PC-3 (cell line): ENCODE data around the gene KCTD20. TPM values are rescaled to one million over a fixed set of nuclear protein-coding genes. Genes with fewer than 3 reads are reported as not detected.

Experiments used
- ATAC-seq: fragments of 200-7000 bp; cut with Tn5 transposase; 2 replicates; pipeline ENCODE4 v1.9.1; 2020; ENCODE audit warnings: mild to moderate bottlenecking, moderate library complexity
- BruUV-seq: library from RNA; stranded (reverse); fragments of 400-500 nt; replicated peaks from 2 replicates; lab custom pipeline; 2021; lab: Mats Ljungman, UMichigan
- CTCF ChIA-PET: fragments of 300-600 bp; sonication (Branson Sonifier 250); formaldehyde crosslinking; loops from one replicate; lab custom pipeline; 2022; ENCODE audit warnings: antibody characterized with exemption; lab: Charles Lee
- POLR2A ChIA-PET: fragments of 300-600 bp; sonication (Branson Sonifier 250); formaldehyde crosslinking; loops from one replicate; lab custom pipeline; 2022; ENCODE audit warnings: antibody characterized with exemption; ENCODE audit not compliant: unreplicated experiment; lab: Charles Lee
- DNase-seq: peaks from one replicate; pipeline ENCODE4 v3.0.0-alpha.2; 2015
- H2AFZ ChIP-seq: fragments of 300-600 bp; sonication (generic); 2 replicates; pipeline ENCODE4 v1.6.0; 2016; ENCODE audit warnings: antibody characterized with exemption, low read length
- H3F3A ChIP-seq: fragments of 300-600 bp; sonication (generic); one replicate; pipeline ENCODE4 v1.6.0; 2017; ENCODE audit warnings: antibody characterized with exemption, low read length, control low read depth, mild to moderate bottlenecking; ENCODE audit not compliant: unreplicated experiment
- H3K27ac ChIP-seq: fragments of 300-600 bp; sonication (generic); 2 replicates; pipeline ENCODE4 v1.5.1; 2016; ENCODE audit warnings: mild to moderate bottlenecking, low read length
- H3K27me3 ChIP-seq: fragments of 300-600 bp; sonication (generic); 2 replicates; pipeline ENCODE4 v1.6.1; 2016; ENCODE audit warnings: low read length, mixed read lengths
- H3K36me3 ChIP-seq: fragments of 300-600 bp; sonication (generic); 2 replicates; pipeline ENCODE4 v1.6.1; 2016; ENCODE audit warnings: low read depth, mixed run types, low read length, mixed read lengths
- H3K4me1 ChIP-seq: fragments of 300-600 bp; sonication (generic); 2 replicates; pipeline ENCODE4 v1.5.1; 2016; ENCODE audit warnings: low read length; ENCODE audit not compliant: insufficient read depth
- H3K4me2 ChIP-seq: fragments of 300-600 bp; sonication (generic); 2 replicates; pipeline ENCODE4 v1.6.0; 2016; ENCODE audit warnings: low read length
- H3K4me3 ChIP-seq: fragments of 300-600 bp; sonication (generic); 2 replicates; pipeline ENCODE4 v1.5.1; 2016; ENCODE audit warnings: mild to moderate bottlenecking, low read length, mixed read lengths
- H3K79me2 ChIP-seq: fragments of 300-600 bp; sonication (generic); 2 replicates; pipeline ENCODE4 v1.6.1; 2017; ENCODE audit warnings: low read length, mixed read lengths
- H3K9ac ChIP-seq: fragments of 300-600 bp; sonication (generic); 2 replicates; pipeline ENCODE4 v1.6.0; 2016; ENCODE audit warnings: mild to moderate bottlenecking, low read length
- H3K9me2 ChIP-seq: fragments of 300-600 bp; sonication (generic); replicated peaks from 2 replicates; pipeline ENCODE4 v1.6.1; 2016; ENCODE audit warnings: mixed run types, low read length, mixed read lengths
- H3K9me3 ChIP-seq: fragments of 300-600 bp; sonication (generic); 2 replicates; pipeline ENCODE4 v1.6.1; 2016; ENCODE audit warnings: low read length, mixed read lengths
- H4K20me1 ChIP-seq: fragments of 300-600 bp; sonication (generic); 2 replicates; pipeline ENCODE4 v1.6.1; 2016; ENCODE audit warnings: low read length, mixed read lengths
- CTCF ChIP-seq: fragments of 300-600 bp; sonication (generic); conservative IDR thresholded peaks from 2 replicates; pipeline ENCODE4 v1.5.1; 2017; ENCODE audit warnings: antibody characterized with exemption, low read depth, mild to moderate bottlenecking, low read length
- EZH2 ChIP-seq: fragments of 300-600 bp; sonication (generic); IDR thresholded peaks from one replicate; pipeline ENCODE4 v1.6.1; 2017; ENCODE audit warnings: antibody characterized with exemption, mild to moderate bottlenecking, low read length; ENCODE audit not compliant: unreplicated experiment
- EZH2phosphoT487 ChIP-seq: fragments of 300-600 bp; sonication (generic); IDR thresholded peaks from 2 replicates; pipeline ENCODE4 v1.6.1; 2018; ENCODE audit warnings: mild to moderate bottlenecking, antibody characterized with exemption, low read length, borderline replicate concordance
- intact Hi-C: fragments of 100-400 bp; cut with micrococcal nuclease; formaldehyde crosslinking; loops from 2 replicates; pipeline ENCODE4 v1.9.0; 2023
- total RNA-seq: library from RNA; depleted of rRNA; stranded (reverse); fragments of >200 nt; gene quantifications from 2 replicates; pipeline ENCODE4 v1.2.3, GENCODE V29; 2014

Gene KCTD20
- total RNA-seq, 1 experiment from 2014 or later: 26.5 TPM

GRCh38 chr6:36525346-36525745, 82.5 kb downstream of the KCTD20 start:
- BruUV-seq: no TSS peak
- H4K20me1 ChIP-seq: no peaks in the 10 kb centered on the region
- POLR2A ChIA-PET: interaction anchor here (0.8 kb wide), 1 partner anchor 82 kb away, joined by 4 read pairs; no protein-coding TSS in a partner anchor
- H3K27me3 ChIP-seq: no peaks in the 10 kb centered on the region
- no peak overlapping the region for H3K9ac ChIP-seq
- DNase-seq (no peak), ATAC-seq (no peak)
- H3F3A ChIP-seq: no peaks in the 10 kb centered on the region
- H3K4me2 ChIP-seq: no peak overlapping the region
- no peak overlapping the region for H3K4me3 ChIP-seq
- peaks cover 36% of the 10 kb centered on the region for H3K36me3 ChIP-seq
- H3K9me2 ChIP-seq: no peaks in the 10 kb centered on the region
- intact Hi-C loops: no loop called here
- H3K27ac ChIP-seq: no peak overlapping the region
- no peaks in the 10 kb centered on the region for H3K9me3 ChIP-seq
- no peak for TF ChIP-seq EZH2
- no peak for TF ChIP-seq CTCF
- TF ChIP-seq EZH2phosphoT487: no peak
- H2AFZ ChIP-seq: no peak overlapping the region
- CTCF ChIA-PET: no interaction called here
- no peaks in the 10 kb centered on the region for H3K79me2 ChIP-seq
- H3K4me1 ChIP-seq: no peaks in the 10 kb centered on the region

- TF ChIP-seq EZH2phosphoT487: no peak
- no peak for TF ChIP-seq EZH2
- no peak for TF ChIP-seq CTCF
- Histone ChIP-seq H3K36me3 (peaks cover 28% of the 10 kb centered on the region), H3K9me2 (no peaks in the 10 kb centered on the region), H3K4me2 (no peak overlapping the region), H3F3A (no peaks in the 10 kb centered on the region), H3K4me1 (no peaks in the 10 kb centered on the region), H3K79me2 (no peaks in the 10 kb centered on the region), H3K9ac (no peak overlapping the region), H4K20me1 (no peaks in the 10 kb centered on the region), H3K9me3 (no peaks in the 10 kb centered on the region), H3K27me3 (no peaks in the 10 kb centered on the region), H3K4me3 (no peak overlapping the region), H3K27ac (no peak overlapping the region), H2AFZ (no peak overlapping the region)
- ATAC-seq (no peak), DNase-seq (no peak)
- ChIA-PET CTCF (no interaction called here), POLR2A (interaction anchor here (0.5 to 0.8 kb wide), 2 partner anchors 10 to 82 kb away, joined by 4 read pairs; no protein-coding TSS in a partner anchor)
- no TSS peak for BruUV-seq
- intact Hi-C loops: no loop called here
These were observed 83.3 kb downstream of the KCTD20 start for GRCh38 chr6:36526066-36526465.

DNA sequence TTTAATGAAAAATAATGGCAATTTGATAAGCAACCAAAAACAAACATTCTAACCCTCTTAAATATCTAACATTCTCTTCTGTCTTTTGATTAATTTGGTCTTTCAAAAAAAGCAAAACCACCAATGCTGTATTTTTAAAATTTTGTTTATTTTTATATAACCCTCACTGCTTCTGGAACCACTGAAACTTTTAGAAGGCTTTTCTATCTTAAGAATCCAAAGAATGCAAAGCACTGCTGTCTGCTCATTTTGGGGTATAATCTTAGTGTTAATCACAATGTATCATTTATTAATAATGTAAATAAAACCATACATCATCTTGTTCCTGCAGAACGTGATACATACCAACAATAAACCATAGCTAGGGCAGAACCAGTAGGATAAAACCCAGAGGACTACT, 90.5 kb downstream of the KCTD20 start:
- H3K27me3 ChIP-seq: no peaks in the 10 kb centered on the region
- ChIA-PET CTCF (interaction anchor here (0.6 kb wide), 1 partner anchor 78 kb away, joined by 4 read pairs; no protein-coding TSS in a partner anchor), POLR2A (no interaction called here)
- no peaks in the 10 kb centered on the region for H4K20me1 ChIP-seq
- intact Hi-C loops: no loop called here
- peaks cover 32% of the 10 kb centered on the region for H3K79me2 ChIP-seq
- no peaks in the 10 kb centered on the region for H3K9me2 ChIP-seq
- TF ChIP-seq CTCF (no peak), EZH2phosphoT487 (no peak), EZH2 (no peak)
- H3F3A ChIP-seq: no peaks in the 10 kb centered on the region
- no peak overlapping the region for H2AFZ ChIP-seq
- no peaks in the 10 kb centered on the region for H3K9me3 ChIP-seq
- no peak overlapping the region for H3K4me3 ChIP-seq
- peaks cover 6% of the 10 kb centered on the region; the same call in 1 of the 2 replicates for H3K4me1 ChIP-seq
- BruUV-seq: no TSS peak
- DNase-seq: no peak
- H3K36me3 ChIP-seq: peaks cover 11% of the 10 kb centered on the region; the same call in 1 of the 2 replicates
- ATAC-seq: no peak
- no peak overlapping the region for H3K27ac ChIP-seq
- no peak overlapping the region for H3K9ac ChIP-seq
- no peak overlapping the region for H3K4me2 ChIP-seq
